Measurements from ENCODE around the gene PBRM1. TPM values are rescaled to one million over a fixed set of nuclear protein-coding genes. Genes with fewer than 3 reads are reported as not detected.

The PBRM1 gene
- total RNA-seq, 1 experiment from 2014 or later: 74.2 TPM

GRCh38 chr3:52710512-52710911 lies 24.8 kb upstream of the PBRM1 start:
- H2AK5ac ChIP-seq (ENCODE audit: insufficient read length, low read length): no peak overlapping the region
- Mint-ChIP-seq H3K36me3 (ENCODE audit: insufficient read depth in 1 of 3, low read depth in 3 of 3) (peaks cover 10 to 24% (median 20%) of the 10 kb centered on the region in 3 experiments; a peak in 6 of 7 replicates), H3K4me1 (peaks cover 9 to 12% of the 10 kb centered on the region in 2 experiments), H3K4me3 (no peak overlapping the region), H3K9me3 (no peaks in the 10 kb centered on the region; a peak in 1 of 5 replicates), H3K27me3 (ENCODE audit: low read depth) (no peaks in the 10 kb centered on the region), H3K27ac (no peak overlapping the region)
- no peak for TF ChIP-seq CTCF (conservative IDR thresholded peaks at IDR 0.05)
- H4K8ac ChIP-seq (replicated peaks; ENCODE audit: insufficient read length, low read depth, low read length): no peak overlapping the region
- no peaks in the 10 kb centered on the region for H3K9me3 ChIP-seq (ENCODE audit: control insufficient read depth, low read depth, low read length)
- DNase-seq: no peak
- H2BK15ac ChIP-seq (ENCODE audit: low read depth, low read length): no peak overlapping the region
- H3K14ac ChIP-seq (ENCODE audit: insufficient read depth, low read length): no peak overlapping the region
- H2BK5ac ChIP-seq (ENCODE audit: insufficient read length, low read length): no peak overlapping the region
- H3K79me2 ChIP-seq (ENCODE audit: insufficient read depth, low read length): peaks cover 3% of the 10 kb centered on the region; the same call in 1 of the 2 replicates
- no peak overlapping the region for H3K27ac ChIP-seq (ENCODE audit: insufficient read length, low read depth, low read length)
- H4K20me1 ChIP-seq (ENCODE audit: control insufficient read depth, insufficient read depth, insufficient read length): no peaks in the 10 kb centered on the region
- WGBS (ENCODE audit: extremely low coverage, insufficient read length, low lambda C conversion rate): no CpG with 5 or more reads among the region's 2 CpGs
- H2BK20ac ChIP-seq (ENCODE audit: low read depth, low read length, poor library complexity, severe bottlenecking): no peak overlapping the region
- no peak overlapping the region for H3K4ac ChIP-seq (ENCODE audit: low read depth, low read length)
- no peak overlapping the region for H3K23ac ChIP-seq (ENCODE audit: insufficient read length, low read depth, low read length)
- H4K91ac ChIP-seq (ENCODE audit: insufficient read length, low read depth, low read length): no peak overlapping the region
- H2AFZ ChIP-seq (ENCODE audit: low read length): no peak overlapping the region
- no peaks in the 10 kb centered on the region for H3K27me3 ChIP-seq (ENCODE audit: insufficient read depth, low read length)
- H3T11ph ChIP-seq (ENCODE audit: low read length): no peak overlapping the region
- peaks cover 16% of the 10 kb centered on the region for H3K23me2 ChIP-seq (ENCODE audit: insufficient read length, low read depth, low read length, poor library complexity, severe bottlenecking)
- H4K5ac ChIP-seq (ENCODE audit: insufficient read length, low read depth, low read length): no peak overlapping the region
- H3K56ac ChIP-seq (ENCODE audit: insufficient read length, low read depth, low read length): no peak overlapping the region
- no peak overlapping the region for H2BK120ac ChIP-seq (ENCODE audit: low read depth, low read length, poor library complexity, severe bottlenecking)
- no peaks in the 10 kb centered on the region; the same call in 1 of the 2 replicates for H3K4me1 ChIP-seq (ENCODE audit: insufficient read depth, low read length)
- no peak overlapping the region for H3K4me2 ChIP-seq (ENCODE audit: insufficient read depth, insufficient read length, low read length)
- H2BK12ac ChIP-seq (ENCODE audit: insufficient read length, low read depth, low read length): no peak overlapping the region
- H3K18ac ChIP-seq (ENCODE audit: insufficient read length, low read depth, low read length): no peak overlapping the region
- H3K79me1 ChIP-seq (ENCODE audit: insufficient read depth, low read depth, low read length, poor library complexity, severe bottlenecking): no peaks in the 10 kb centered on the region
- no peak overlapping the region for H3K9ac ChIP-seq (ENCODE audit: extremely low read depth, insufficient read length, low read length)

Measured in H9 (cell line).